ENCODE measurements around the gene CAPN14. TPM values are rescaled to one million over a fixed set of nuclear protein-coding genes. Genes with fewer than 3 reads are reported as not detected.

Gene CAPN14
- total RNA-seq, 1 donor from 2014 or later: 0.14 TPM

- no peak overlapping the region for H2AFZ ChIP-seq (ENCODE audit: low read depth, low read length)
- Mint-ChIP-seq H3K27ac (ENCODE audit: unreplicated experiment) (no peak overlapping the region), H3K36me3 (ENCODE audit: low read depth, unreplicated experiment) (peaks cover 9% of the 10 kb centered on the region), H3K4me1 (ENCODE audit: low read depth, unreplicated experiment) (peaks cover 12% of the 10 kb centered on the region), H3K27me3 (ENCODE audit: low read depth, unreplicated experiment) (no peaks in the 10 kb centered on the region), H3K9me3 (ENCODE audit: unreplicated experiment) (no peaks in the 10 kb centered on the region), H3K4me3 (ENCODE audit: unreplicated experiment) (no peak overlapping the region)
- no peak for DNase-seq (ENCODE audit: low read depth)
- H3K4me2 ChIP-seq (ENCODE audit: low read length): no peak overlapping the region
- no peak overlapping the region for H3K9ac ChIP-seq (ENCODE audit: low read length)
- no peak for FAIRE-seq
- peaks cover 3% of the 10 kb centered on the region for H3K36me3 ChIP-seq (ENCODE audit: insufficient read depth, low read length)
- H3K4me1 ChIP-seq (ENCODE audit: insufficient read depth, low read length): peaks cover 6% of the 10 kb centered on the region
- no peaks in the 10 kb centered on the region for H3K9me3 ChIP-seq (ENCODE audit: insufficient read depth, low read depth, low read length)
- H4K20me1 ChIP-seq (ENCODE audit: insufficient read depth, low read length): peaks cover 62% of the 10 kb centered on the region
- H3K79me2 ChIP-seq (ENCODE audit: insufficient read depth, low read length): peaks cover 42% of the 10 kb centered on the region
- no peak overlapping the region for H3K4me3 ChIP-seq (ENCODE audit: insufficient read depth, low read depth, low read length)
- no peaks in the 10 kb centered on the region for H3K27me3 ChIP-seq (ENCODE audit: insufficient read depth, low read length)
- TF ChIP-seq CTCF (IDR thresholded peaks at IDR 0.05; ENCODE audit: insufficient read depth, low read depth, low read length): no peak
- no peak for TF ChIP-seq EZH2 (IDR thresholded peaks at IDR 0.05; ENCODE audit: insufficient read depth, low read length)
- no peak overlapping the region for H3K27ac ChIP-seq (ENCODE audit: low read depth, low read length)
These were observed 24.4 kb upstream of the CAPN14 start for GRCh38 chr2:31241625-31242270.

DNA sequence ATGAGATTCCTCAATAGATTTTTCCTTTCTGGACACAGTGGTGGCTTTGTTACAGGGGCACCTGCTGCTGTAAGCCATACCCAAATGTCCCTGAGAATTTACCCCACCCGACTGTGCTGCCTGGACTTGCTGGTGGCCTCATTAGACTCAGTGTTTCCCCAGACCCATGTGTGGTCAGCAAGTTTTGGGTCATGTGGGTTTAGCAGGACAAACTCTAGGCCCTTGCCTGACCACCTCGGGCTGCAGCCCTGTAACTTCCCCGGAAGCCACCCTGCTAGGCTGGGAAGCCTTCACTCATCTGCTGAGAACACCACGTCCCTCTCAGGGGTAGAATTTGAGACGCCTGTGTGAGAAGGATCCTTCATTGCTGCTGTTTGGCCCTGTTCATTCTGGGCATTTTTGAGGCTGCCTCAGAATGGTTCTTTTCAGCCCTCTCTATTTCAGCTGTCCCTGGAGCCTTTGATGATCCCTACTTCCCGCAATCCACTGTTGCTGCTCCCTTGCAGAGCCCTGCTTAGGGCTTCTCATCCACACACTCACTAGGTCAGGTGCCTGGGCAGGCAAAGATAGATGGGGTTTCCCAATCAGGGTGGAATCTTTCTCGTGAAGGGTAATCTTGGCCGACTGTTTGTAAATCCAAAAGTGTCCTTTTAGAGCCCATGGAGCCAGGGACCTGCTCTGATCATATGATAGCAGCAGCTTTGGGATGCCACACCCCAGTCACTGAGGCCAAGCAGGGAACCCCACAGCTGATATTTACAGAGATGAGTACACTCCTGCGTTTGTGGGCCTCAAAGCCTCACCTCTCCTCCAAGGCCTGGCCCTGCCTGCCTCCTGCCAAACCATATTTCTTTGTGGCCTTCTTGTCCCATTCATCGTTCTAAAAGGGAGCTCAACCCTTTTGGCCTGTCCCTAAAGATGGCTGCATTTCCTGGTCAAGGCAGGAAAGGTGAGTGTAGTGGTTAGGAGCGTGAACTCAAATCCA is 23.4 kb upstream of the CAPN14 start:
- Histone ChIP-seq H4K20me1 (ENCODE audit: insufficient read depth, low read length) (peaks cover 67% of the 10 kb centered on the region), H3K4me3 (ENCODE audit: insufficient read depth, low read depth, low read length) (no peak overlapping the region)
- no peak for FAIRE-seq

More for the DNA sequence above, 23.4 kb upstream of the CAPN14 start:
- H3K27ac ChIP-seq (ENCODE audit: low read depth, low read length): no peak overlapping the region
- H2AFZ ChIP-seq (ENCODE audit: low read depth, low read length): no peak overlapping the region
- peaks cover 11% of the 10 kb centered on the region for H3K4me1 Mint-ChIP-seq (ENCODE audit: low read depth, unreplicated experiment)
- no peak overlapping the region for H3K27ac Mint-ChIP-seq (ENCODE audit: unreplicated experiment)
- H3K4me2 ChIP-seq (ENCODE audit: low read length): peak overlapping the region; percentile 23
- H3K9ac ChIP-seq (ENCODE audit: low read length): no peak overlapping the region
- peaks cover 3% of the 10 kb centered on the region for H3K36me3 ChIP-seq (ENCODE audit: insufficient read depth, low read length)
- H3K4me1 ChIP-seq (ENCODE audit: insufficient read depth, low read length): peaks cover 9% of the 10 kb centered on the region
- H3K4me3 Mint-ChIP-seq (ENCODE audit: unreplicated experiment): no peak overlapping the region
- H3K27me3 Mint-ChIP-seq (ENCODE audit: low read depth, unreplicated experiment): no peaks in the 10 kb centered on the region
- peaks cover 7% of the 10 kb centered on the region for H3K36me3 Mint-ChIP-seq (ENCODE audit: low read depth, unreplicated experiment)
- no peaks in the 10 kb centered on the region for H3K9me3 Mint-ChIP-seq (ENCODE audit: unreplicated experiment)
- no peaks in the 10 kb centered on the region for H3K9me3 ChIP-seq (ENCODE audit: insufficient read depth, low read depth, low read length)
- TF ChIP-seq CTCF (IDR thresholded peaks at IDR 0.05; ENCODE audit: insufficient read depth, low read depth, low read length) (no peak), EZH2 (IDR thresholded peaks at IDR 0.05; ENCODE audit: insufficient read depth, low read length) (no peak)
- no peak for DNase-seq (ENCODE audit: low read depth)
- no peaks in the 10 kb centered on the region for H3K27me3 ChIP-seq (ENCODE audit: insufficient read depth, low read length)
- H3K79me2 ChIP-seq (ENCODE audit: insufficient read depth, low read length): peaks cover 52% of the 10 kb centered on the region

All from astrocyte (in vitro differentiated cells and primary cell).